HG03354 (cell line): ENCODE measurements around the gene TTLL11.
"Not testable (repeated sequence)": the region's sequence is repeated elsewhere in the genome, so short reads cannot be mapped to it uniquely, and the experiment has no call there.

Experiments used
- ATAC-seq: cut with Tn5 transposase; IDR thresholded peaks from one replicate; pipeline ENCODE4 v1.9.1; 2021; ENCODE audit warnings: mild to moderate bottlenecking; ENCODE audit not compliant: unreplicated experiment, poor library complexity, severe bottlenecking

TTLL11 gene

GRCh38 chr9:121895358-121895757 is 197.8 kb downstream of the TTLL11 start:
- no peak for ATAC-seq

- not testable (repeated sequence) for ATAC-seq
Observed at GRCh38 chr9:121894380-121894779, 198.7 kb downstream of the TTLL11 start.

GRCh38 chr9:121893786-121894185 is 199.3 kb downstream of the TTLL11 start:
- no peak for ATAC-seq

- ATAC-seq, result no peak
Observed at GRCh38 chr9:121892706-121893105, 200.4 kb downstream of the TTLL11 start.

- no peak for ATAC-seq
Observed at GRCh38 chr9:121890746-121891145, 202.4 kb downstream of the TTLL11 start.

GRCh38 chr9:121889990-121890563 is 203.0 kb downstream of the TTLL11 start:
- ATAC-seq, result no peak

GRCh38 chr9:121888438-121888775 is 204.7 kb downstream of the TTLL11 start:
- no peak for ATAC-seq

GRCh38 chr9:121887553-121888437 is 205.3 kb downstream of the TTLL11 start:
- ATAC-seq, result no peak

- ATAC-seq, result no peak
Observed at GRCh38 chr9:121886759-121887485, 206.2 kb downstream of the TTLL11 start.

GRCh38 chr9:121885345-121885901 is 207.7 kb downstream of the TTLL11 start:
- ATAC-seq, result no peak

GRCh38 chr9:121884057-121884541 is 209.0 kb downstream of the TTLL11 start:
- ATAC-seq, result no peak

GRCh38 chr9:121883281-121884056 is 209.6 kb downstream of the TTLL11 start:
- ATAC-seq, result no peak

GRCh38 chr9:121881920-121882500 is 211.1 kb downstream of the TTLL11 start:
- ATAC-seq, result no peak

GRCh38 chr9:121880343-121880898 is 212.7 kb downstream of the TTLL11 start:
- ATAC-seq, result no peak

- ATAC-seq, result no peak
Observed at GRCh38 chr9:121878271-121878822, 214.8 kb downstream of the TTLL11 start.

- ATAC-seq, result no peak
Observed at GRCh38 chr9:121876658-121877271, 216.3 kb downstream of the TTLL11 start.

GRCh38 chr9:121876255-121876654 is 216.9 kb downstream of the TTLL11 start:
- ATAC-seq, result no peak

GRCh38 chr9:121874524-121874923 is 218.6 kb downstream of the TTLL11 start:
- ATAC-seq, result no peak
